HepG2 (cell line): ENCODE measurements around the gene GSTT2B. TPM values are rescaled to one million over a fixed set of nuclear protein-coding genes. Genes with fewer than 3 reads are reported as not detected.
A peak's percentile ranks its signal among the peaks of the same experiment; 100 is the strongest.
"Not testable (repeated sequence)": the region's sequence is repeated elsewhere in the genome, so short reads cannot be mapped to it uniquely, and the experiment has no call there.

Experiments
- ATAC-seq: fragments of 200-7000 bp; cut with Tn5 transposase; 3 replicates; pipeline ENCODE4 v1.9.1; 2020; ENCODE audit warnings: mild to moderate bottlenecking, moderate library complexity
- BruUV-seq: library from RNA; stranded (reverse); fragments of 400-500 nt; replicated peaks from 2 replicates; lab custom pipeline; 2021; lab: Mats Ljungman, UMichigan
- CTCF ChIA-PET: fragments of 300-600 bp; formaldehyde crosslinking; extraction: SDS; loops from one replicate; lab custom pipeline; 2021; ENCODE audit warnings: low total read pairs, inconsistent platforms, low intra/inter-chr PET ratio; lab: Yijun Ruan, JAX
- POLR2A ChIA-PET: fragments of 350-600 bp; sonication (Branson Sonifier 250); formaldehyde crosslinking; loops from one replicate; lab custom pipeline; 2020; ENCODE audit warnings: antibody characterized with exemption, inconsistent platforms; lab: Yijun Ruan, JAX
- DNase-seq: peaks from one replicate; pipeline ENCODE4 v3.0.0-alpha.2; 2015; ENCODE audit warnings: low spot score
- FAIRE-seq: peaks from 3 replicates; lab custom pipeline; 2011; peaks lifted over from hg19 to GRCh38; lab: Jason Lieb, UNC
- H2AFZ ChIP-seq: one replicate; pipeline ENCODE4 v1.6.1; 2011; ENCODE audit warnings: low read length, inconsistent platforms
- H3K27ac ChIP-seq: fragments of 300-600 bp; 3 replicates; pipeline ENCODE4 v1.8.0; 2011; ENCODE audit warnings: mixed run types, mild to moderate bottlenecking, mixed read lengths, low read length, inconsistent platforms; ENCODE audit not compliant: insufficient read depth; ENCODE audit errors: extremely low read length
- H3K27me3 ChIP-seq, 2 experiments: fragments of 200-600 bp in 1 of 2; 2 replicates in 1 of 2; 3 replicates in 1 of 2; pipeline versions ENCODE4 v1.6.0 to v1.8.0; 2011; ENCODE audit warnings: low read length in 2 of 2, mild to moderate bottlenecking in 2 of 2, moderate library complexity in 2 of 2, inconsistent platforms in 1 of 2; ENCODE audit not compliant: insufficient read depth in 2 of 2, control insufficient read depth in 1 of 2
- H3K36me3 ChIP-seq, 2 experiments: fragments of 200-600 bp in 1 of 2; replicated peaks in 1 of 2; 2 replicates in 1 of 2; 3 replicates in 1 of 2; pipeline versions ENCODE4 v1.5.1 to v1.8.0; 2011; ENCODE audit warnings: low read length in 2 of 2, inconsistent platforms in 1 of 2; ENCODE audit not compliant: insufficient read depth in 2 of 2, control insufficient read depth in 1 of 2
- H3K4me1 ChIP-seq: 2 replicates; pipeline ENCODE4 v1.5.1; 2012; ENCODE audit warnings: low read length, inconsistent platforms; ENCODE audit not compliant: insufficient read depth
- H3K4me2 ChIP-seq: 2 replicates; pipeline ENCODE4 v1.6.0; 2011; ENCODE audit warnings: low read depth, low read length, inconsistent platforms
- H3K4me3 ChIP-seq, 3 experiments: fragments of 200-600 bp in 1 of 3; sonication (generic), shearing (Covaris generic) in 1 of 3; replicated peaks in 1 of 3; 2 replicates each; pipeline ENCODE4 v1.5.1; 2011 to 2016; ENCODE audit warnings: low read length in 3 of 3, inconsistent platforms in 2 of 3, low read depth in 2 of 3, mild to moderate bottlenecking in 2 of 3, control low read depth in 1 of 3, mixed read lengths in 1 of 3; ENCODE audit not compliant: insufficient read depth in 1 of 3
- H3K79me2 ChIP-seq: one replicate; pipeline ENCODE4 v1.6.1; 2011; ENCODE audit warnings: low read length, inconsistent platforms; ENCODE audit not compliant: insufficient read depth
- H3K9ac ChIP-seq: 2 replicates; pipeline ENCODE4 v1.6.0; 2011; ENCODE audit warnings: mild to moderate bottlenecking, low read depth, low read length, inconsistent platforms; ENCODE audit not compliant: insufficient read depth
- H3K9me3 ChIP-seq: 2 replicates; pipeline ENCODE4 v1.5.1; 2012; ENCODE audit warnings: mild to moderate bottlenecking, low read length
- H4K20me1 ChIP-seq: 2 replicates; pipeline ENCODE4 v1.6.0; 2011; ENCODE audit warnings: inconsistent platforms, mild to moderate bottlenecking, low read length, moderate library complexity; ENCODE audit not compliant: insufficient read depth
- CCAR2 ChIP-seq: fragments of 200-400 bp; formaldehyde crosslinking; optimal IDR thresholded peaks from 2 replicates; pipeline ENCODE3; 2018; ENCODE audit warnings: low read depth, mild to moderate bottlenecking, low read length, moderate library complexity
- FOXO4 ChIP-seq: sonication (generic); formaldehyde crosslinking; conservative IDR thresholded peaks from 2 replicates; pipeline ENCODE4 v1.8.1; 2023; ENCODE audit warnings: missing genetic modification reagents
- GPBP1L1 ChIP-seq: sonication (generic); formaldehyde crosslinking; IDR thresholded peaks from 2 replicates; pipeline ENCODE4 v1.5.0; 2020; ENCODE audit warnings: mild to moderate bottlenecking, missing genetic modification reagents
- HNRNPH1 ChIP-seq: fragments of 200-400 bp; formaldehyde crosslinking; optimal IDR thresholded peaks from 2 replicates; pipeline ENCODE3; 2017; ENCODE audit warnings: mild to moderate bottlenecking, low read depth, low read length
- POLR2A ChIP-seq, 2 experiments: IDR thresholded peaks; 2 replicates each; pipeline ENCODE4 v1.6.1; 2011; ENCODE audit warnings: low read depth in 2 of 2, low read length in 2 of 2, mild to moderate bottlenecking in 1 of 2, moderate library complexity in 1 of 2; ENCODE audit not compliant: insufficient read depth in 1 of 2
- RFX5 ChIP-seq: IDR thresholded peaks from 2 replicates; pipeline ENCODE4 v1.6.1; 2011; ENCODE audit warnings: low read depth, low read length, improper control_type of control experiment
- SIN3B ChIP-seq: fragments of 150-350 bp; IDR thresholded peaks from 2 replicates; pipeline ENCODE4 v1.6.1; 2014; ENCODE audit warnings: low read length
- ZNF18 ChIP-seq: sonication (generic); formaldehyde crosslinking; IDR thresholded peaks from 2 replicates; pipeline ENCODE4 v1.8.0; 2022; ENCODE audit warnings: mild to moderate bottlenecking, missing genetic modification reagents; ENCODE audit not compliant: insufficient replicate concordance
- ZNF782 ChIP-seq: sonication (generic); formaldehyde crosslinking; IDR thresholded peaks from 2 replicates; pipeline ENCODE4 v1.4.0; 2020; ENCODE audit warnings: missing genetic modification reagents, mild to moderate bottlenecking, borderline replicate concordance
- ZSCAN9 ChIP-seq: IDR thresholded peaks from 2 replicates; pipeline ENCODE4 v1.6.1; 2016; ENCODE audit warnings: borderline replicate concordance
- WGBS: methylation state at CpG from one replicate; pipeline ENCODE4 v1.1.6; 2017; ENCODE audit warnings: low lambda C conversion rate; 5-methylcytosine and 5-hydroxymethylcytosine counted together
- in situ Hi-C: cut with HindIII; loops from 2 replicates; pipeline ENCODE4 v1.10.0; 2017; ENCODE audit warnings: low pct_unique_long_range_greater_than_20kb; ENCODE audit not compliant: extremely low pct_ligation_motif_present
- intact Hi-C: fragments of 100-400 bp; cut with micrococcal nuclease; formaldehyde crosslinking; loops from one replicate; pipeline ENCODE4 v1.10.0; 2022; ENCODE audit not compliant: unreplicated experiment
- polyA plus RNA-seq, 8 experiments: library from polyadenylated mRNA; depleted of rRNA in 3 of 8; stranded (reverse) in 7 of 8; unstranded in 1 of 8; fragments of >200 nt; fragmentation: Illumina TruSeq in 4 of 8; extraction: Trizol in 4 of 8; gene quantifications; 2 replicates each; pipeline versions ENCODE4 v1.2.1 to v1.2.3, GENCODE V29; 2011 to 2016; ENCODE audit warnings: low read depth in 4 of 8, missing spikeins in 1 of 8, mixed read lengths in 1 of 8; ENCODE audit not compliant: insufficient read depth in 1 of 8
- total RNA-seq, 5 experiments: library from RNA; depleted of rRNA; stranded (reverse); fragments of >200 nt; fragmentation: Illumina TruSeq; extraction: Trizol; gene quantifications; 2 replicates each; pipeline ENCODE4 v1.2.3, GENCODE V29; 2016; ENCODE audit warnings: low read depth in 1 of 5

The GSTT2B gene
- total and polyA plus RNA-seq, 2 of the 13 experiments (the other 11 are each of a cell fraction or from before 2014, with no cell fraction given), result 1.5 to 3.9 TPM

GRCh38 chr22:23970201-23970641 lies 9.2 kb upstream of the GSTT2B start (continued):
- TF ChIP-seq GPBP1L1 (CRISPR knock-in tag) (no peak), POLR2A (IDR thresholded peaks at IDR 0.05; ENCODE audit: insufficient read depth in 1 of 2, low read depth in 2 of 2, low read length in 2 of 2) (peak in 1 of 2 experiments; percentile 17; a peak in 1 of 4 replicates), HNRNPH1 (no peak), ZSCAN9 (CRISPR knock-in tag) (no peak), ZNF18 (CRISPR knock-in tag) (no peak), FOXO4 (no peak), SIN3B (no peak), RFX5 (no peak), CCAR2 (peak; percentile 60)

GRCh38 chr22:23969071-23969470 lies 8.1 kb upstream of the GSTT2B start:
- intact Hi-C loops, result no loop called here
- no peak for DNase-seq
- no TSS peak for BruUV-seq
- TF ChIP-seq POLR2A (IDR thresholded peaks at IDR 0.05; ENCODE audit: insufficient read depth in 1 of 2, low read depth in 2 of 2, low read length in 2 of 2) (peak in 1 of 2 experiments; percentile 29; a peak in 1 of 4 replicates), ZNF782 (CRISPR knock-in tag) (no peak)
- ChIA-PET CTCF (no interaction called here), POLR2A (no interaction called here)
- in situ Hi-C loops, result loop anchor here (5.0 kb wide), 1 partner anchor 42 kb away; no protein-coding TSS in a partner anchor
- H3K36me3 ChIP-seq, result peaks cover 4 to 28% of the 10 kb centered on the region in 2 experiments
- 100% methylated on average over 2 of the region's 3 CpGs for WGBS
- H3K27me3 ChIP-seq, result no peaks in the 10 kb centered on the region
- no peak overlapping the region for H2AFZ ChIP-seq
- H3K4me1 ChIP-seq, result no peaks in the 10 kb centered on the region
- H4K20me1 ChIP-seq, result no peaks in the 10 kb centered on the region
- H3K27ac ChIP-seq, result no peak overlapping the region
- no peak for FAIRE-seq
- H3K79me2 ChIP-seq, result peaks cover 6% of the 10 kb centered on the region
- ATAC-seq, result no peak
- no peak overlapping the region for H3K9ac ChIP-seq
- no peaks in the 10 kb centered on the region for H3K9me3 ChIP-seq
- no peak overlapping the region for H3K4me2 ChIP-seq
- no peak overlapping the region for H3K4me3 ChIP-seq

GRCh38 chr22:23966568-23966967 lies 5.6 kb upstream of the GSTT2B start, which contains the start of gene DDTL:
Gene DDTL, plus strand, starts transcription at chr22:23966888. Its CDS starts 27 bp downstream, at chr22:23966915.
- H3K4me1 ChIP-seq, result not testable (repeated sequence)
- FAIRE-seq, result peak; percentile 87

More at GRCh38 chr22:23966568-23966967, 5.6 kb upstream of the GSTT2B start, which contains the start of gene DDTL:
- CTCF ChIA-PET, H4K20me1 ChIP-seq, POLR2A ChIA-PET, H3K27ac ChIP-seq, H3K79me2 ChIP-seq, H3K4me3 ChIP-seq, BruUV-seq, intact Hi-C loops, H3K4me2 ChIP-seq, H3K27me3 ChIP-seq, DNase-seq, H3K9ac ChIP-seq, H2AFZ ChIP-seq, H3K9me3 ChIP-seq: not testable (repeated sequence)
- in situ Hi-C loops, result loop anchor here (5.0 kb wide), 1 partner anchor 39 kb away; no protein-coding TSS in a partner anchor
- H3K36me3 ChIP-seq, result peaks cover 2 to 24% of the 10 kb centered on the region in 2 experiments
- ATAC-seq, result peak; percentile 97
- no CpG with 5 or more reads among the region's 30 CpGs for WGBS
